Testis (tissue), 3 donors: ENCODE results near the gene HLCS. TPM values are rescaled to one million over a fixed set of nuclear protein-coding genes. Genes with fewer than 3 reads are reported as not detected.
"Not testable (repeated sequence)": the region's sequence is repeated elsewhere in the genome, so short reads cannot be mapped to it uniquely, and the experiment has no call there.

Experiments
- DNase-seq: peaks from one replicate; pipeline ENCODE4 v3.0.0-alpha.2; 2019
- H3K27ac ChIP-seq, 2 donors: fragments of 200-600 bp; sonication (generic); one replicate each; pipeline ENCODE4 v1.5.1; 2019
- H3K27me3 ChIP-seq: fragments of 200-600 bp; sonication (generic); one replicate; pipeline ENCODE4 v1.5.1; 2019
- H3K36me3 ChIP-seq: fragments of 200-600 bp; sonication (generic); one replicate; pipeline ENCODE4 v1.5.1; 2017; ENCODE audit warnings: low read depth; ENCODE audit errors: missing control alignments
- H3K4me1 ChIP-seq: fragments of 200-600 bp; sonication (generic); one replicate; pipeline ENCODE4 v1.5.1; 2019
- H3K4me3 ChIP-seq, 2 donors: fragments of 200-600 bp; sonication (generic); one replicate each; pipeline ENCODE4 v1.5.1; 2017 to 2019
- H3K9me3 ChIP-seq: fragments of 200-600 bp; sonication (generic); one replicate; pipeline ENCODE4 v1.5.1; 2017
- POLR2A ChIP-seq: fragments of 450-650 bp; IDR thresholded peaks from one replicate; pipeline ENCODE4 v1.6.1; 2017; ENCODE audit warnings: antibody characterized with exemption, mild to moderate bottlenecking, moderate library complexity
- WGBS, 2 donors: methylation state at CpG; one replicate each; pipeline ENCODE4 v1.1.5; 2018; 5-methylcytosine and 5-hydroxymethylcytosine counted together
- intact Hi-C: fragments of 100-400 bp; cut with DNase I; formaldehyde crosslinking; loops from one replicate; pipeline ENCODE4 v1.15.1; 2023; ENCODE audit warnings: low total_unique reads
- polyA plus RNA-seq: library from polyadenylated mRNA; stranded (reverse); fragments of 350-450 nt; fragmentation: Illumina TruSeq; extraction: RNeasy Lipid Tissue Mini Kit (QIAGEN cat#74804); gene quantifications from one replicate; pipeline ENCODE4 v1.2.3, GENCODE V29; 2014; ENCODE audit warnings: low read depth, low replicate concordance; ENCODE audit not compliant: insufficient read depth
- total RNA-seq, 2 donors: library from RNA; depleted of rRNA; stranded (reverse); fragments of >200 nt; gene quantifications; one replicate each; pipeline ENCODE4 v1.2.3, GENCODE V29; 2016
- TF ChIP-seq, protein P1 (sequence below), 3 experiments: fragments of 450-650 bp in 2 of 3; fragments of 200-600 bp in 1 of 3; sonication (generic) in 1 of 3; IDR thresholded peaks; one replicate each; pipeline ENCODE4 v1.5.1; 2016 to 2019; ENCODE audit warnings: antibody characterized with exemption in 3 of 3, mild to moderate bottlenecking in 2 of 3, moderate library complexity in 1 of 3

The HLCS gene
- total and polyA plus RNA-seq, 3 donors from 2014 or later = 19.5 to 38.1 (median 30.1) TPM

DNA sequence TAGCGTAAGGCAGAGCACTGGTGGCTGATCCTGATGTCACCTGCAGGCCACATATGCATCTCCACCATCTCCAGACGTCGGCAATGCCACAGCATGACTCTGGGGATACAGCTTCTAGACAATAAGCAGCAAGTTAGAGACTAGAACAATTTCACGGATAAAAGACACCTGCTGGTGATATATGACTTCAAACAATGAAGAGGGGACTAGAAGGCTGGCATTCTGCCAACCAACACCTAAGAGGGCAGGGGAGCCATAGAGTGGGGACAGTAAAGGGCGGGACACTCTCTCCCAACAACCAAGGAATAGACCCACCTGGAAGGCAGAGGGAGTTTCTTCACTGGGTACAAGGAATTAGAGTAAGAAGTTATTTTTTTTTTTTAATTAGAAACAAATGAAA is 140.8 kb downstream of the HLCS start:
- H3K4me1 ChIP-seq = no peaks in the 10 kb centered on the region
- no peaks in the 10 kb centered on the region for H3K27me3 ChIP-seq
- no peaks in the 10 kb centered on the region for H3K9me3 ChIP-seq
- H3K4me3 ChIP-seq = no peak overlapping the region
- no peak for TF ChIP-seq POLR2A
- TF ChIP-seq, protein P1, sequence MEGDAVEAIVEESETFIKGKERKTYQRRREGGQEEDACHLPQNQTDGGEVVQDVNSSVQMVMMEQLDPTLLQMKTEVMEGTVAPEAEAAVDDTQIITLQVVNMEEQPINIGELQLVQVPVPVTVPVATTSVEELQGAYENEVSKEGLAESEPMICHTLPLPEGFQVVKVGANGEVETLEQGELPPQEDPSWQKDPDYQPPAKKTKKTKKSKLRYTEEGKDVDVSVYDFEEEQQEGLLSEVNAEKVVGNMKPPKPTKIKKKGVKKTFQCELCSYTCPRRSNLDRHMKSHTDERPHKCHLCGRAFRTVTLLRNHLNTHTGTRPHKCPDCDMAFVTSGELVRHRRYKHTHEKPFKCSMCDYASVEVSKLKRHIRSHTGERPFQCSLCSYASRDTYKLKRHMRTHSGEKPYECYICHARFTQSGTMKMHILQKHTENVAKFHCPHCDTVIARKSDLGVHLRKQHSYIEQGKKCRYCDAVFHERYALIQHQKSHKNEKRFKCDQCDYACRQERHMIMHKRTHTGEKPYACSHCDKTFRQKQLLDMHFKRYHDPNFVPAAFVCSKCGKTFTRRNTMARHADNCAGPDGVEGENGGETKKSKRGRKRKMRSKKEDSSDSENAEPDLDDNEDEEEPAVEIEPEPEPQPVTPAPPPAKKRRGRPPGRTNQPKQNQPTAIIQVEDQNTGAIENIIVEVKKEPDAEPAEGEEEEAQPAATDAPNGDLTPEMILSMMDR (IDR thresholded peaks at IDR 0.05) = no peak
- WGBS, 2 donors = 86 to 98% methylated on average over 5 of the region's 5 CpGs
- no peak overlapping the region for H3K27ac ChIP-seq
- intact Hi-C loops = no loop called here
- DNase-seq = no peak
- no peaks in the 10 kb centered on the region for H3K36me3 ChIP-seq

DNA sequence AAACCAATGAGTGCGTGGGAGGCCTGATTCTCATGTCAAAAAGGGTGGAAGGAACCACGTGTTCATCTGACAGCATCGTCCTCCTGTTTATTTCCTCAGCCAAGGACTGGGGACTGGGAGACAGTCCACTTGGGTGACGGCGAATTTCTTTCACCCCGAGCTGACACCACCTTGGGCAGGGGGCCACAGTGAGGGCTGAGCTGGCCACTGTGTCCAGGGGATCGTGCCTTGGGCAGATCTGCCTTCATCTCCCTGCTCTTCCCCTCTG is 145.5 kb downstream of the HLCS start:
- intact Hi-C loops = no loop called here

DNA sequence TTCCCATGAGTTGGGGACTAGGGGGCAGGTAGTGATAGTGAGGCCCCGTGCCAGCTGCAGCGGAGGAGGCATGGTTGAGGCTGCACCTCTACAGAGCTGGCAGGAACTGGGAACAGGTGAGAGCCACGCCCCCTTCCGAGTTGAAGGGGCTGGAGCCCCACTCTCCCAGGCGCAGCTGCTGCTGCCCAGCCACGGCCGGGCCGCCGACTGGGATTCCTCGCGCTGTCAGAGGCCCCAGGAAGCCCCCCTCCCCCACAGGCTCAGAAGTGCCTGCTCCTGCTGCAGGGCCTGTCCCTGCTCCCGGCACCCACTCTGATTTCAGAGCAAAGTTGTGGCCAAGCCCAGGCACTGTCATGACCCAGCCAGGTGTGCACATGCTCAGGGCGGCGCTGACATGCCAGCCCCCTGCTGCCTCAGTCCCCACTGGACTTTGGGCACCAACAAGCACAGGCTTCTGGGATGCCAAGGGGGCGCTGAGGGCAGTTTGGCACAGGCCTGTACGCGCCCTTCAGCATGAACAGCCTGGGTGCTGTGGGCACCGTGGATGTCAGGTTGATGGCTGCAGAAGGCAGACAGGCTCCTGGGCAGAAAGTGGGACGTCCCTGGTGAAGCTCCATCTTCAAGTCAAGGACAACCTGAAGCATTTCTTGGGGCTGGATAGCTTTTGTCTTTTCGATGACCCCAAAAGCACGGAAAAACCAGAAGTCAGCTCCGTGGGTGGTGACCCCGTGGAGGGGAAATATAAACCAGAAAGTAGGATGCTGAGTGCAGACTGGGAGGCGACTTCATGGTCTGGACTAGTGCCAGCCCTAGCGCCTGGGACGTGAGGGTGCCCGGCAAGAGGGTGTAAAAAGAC is 146.1 kb downstream of the HLCS start:
- no peak for DNase-seq
- 63 to 81% methylated on average over 10 to 27 of the region's 27 CpGs for WGBS, 2 donors
- intact Hi-C loops = no loop called here
- no peak overlapping the region for H3K27ac ChIP-seq
- TF ChIP-seq, protein P1 (IDR thresholded peaks at IDR 0.05) = no peak
- no peak for TF ChIP-seq POLR2A
- no peaks in the 10 kb centered on the region for H3K27me3 ChIP-seq
- H3K9me3 ChIP-seq = no peaks in the 10 kb centered on the region
- no peaks in the 10 kb centered on the region for H3K36me3 ChIP-seq
- no peaks in the 10 kb centered on the region for H3K4me1 ChIP-seq
- H3K4me3 ChIP-seq = no peak overlapping the region

More for the DNA sequence above, 145.5 kb downstream of the HLCS start:
- Histone ChIP-seq H3K4me3 (no peak overlapping the region), H3K27me3 (no peaks in the 10 kb centered on the region), H3K9me3 (no peaks in the 10 kb centered on the region), H3K27ac (no peak overlapping the region), H3K4me1 (no peaks in the 10 kb centered on the region), H3K36me3 (no peaks in the 10 kb centered on the region)
- no peak for DNase-seq
- TF ChIP-seq, protein P1 (IDR thresholded peaks at IDR 0.05) = no peak
- TF ChIP-seq POLR2A = no peak
- WGBS, 2 donors = 60 to 77% methylated on average over 7 of the region's 7 CpGs

DNA sequence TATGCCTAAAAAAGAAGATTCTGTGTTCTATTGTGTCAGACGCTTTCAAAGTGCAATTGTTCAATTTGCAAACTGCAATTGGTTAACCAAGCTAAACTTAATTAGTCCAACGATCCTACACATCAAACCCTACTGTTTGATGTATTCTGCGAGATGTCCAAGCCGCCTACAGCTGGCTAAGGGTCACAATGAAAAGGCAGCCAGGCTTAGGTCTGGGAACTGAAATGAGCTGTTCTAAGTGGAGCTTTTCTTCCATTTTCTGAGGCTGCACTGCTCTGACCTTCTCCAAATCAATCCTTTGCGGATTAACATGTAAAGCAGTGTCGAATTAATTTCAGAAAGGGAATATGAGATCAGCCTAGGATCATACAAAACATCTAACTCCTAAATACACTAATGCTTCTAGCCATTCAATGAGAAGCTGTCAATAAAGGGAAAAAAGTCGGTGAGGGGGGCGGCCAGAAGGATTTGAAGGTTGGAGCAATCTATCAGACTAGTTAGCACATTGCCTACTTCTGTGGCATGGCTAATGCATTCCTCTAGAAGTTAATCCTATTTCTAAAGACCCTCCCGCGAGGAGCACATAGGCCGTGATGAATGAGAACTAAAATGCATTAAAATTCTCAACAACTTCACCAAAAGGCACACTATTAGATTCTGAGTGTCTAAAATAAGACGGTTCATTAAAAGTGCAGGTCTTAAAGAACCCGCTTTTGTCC is 148.6 kb downstream of the HLCS start:
- H3K27ac ChIP-seq = no peak overlapping the region
- H3K27me3 ChIP-seq = no peaks in the 10 kb centered on the region
- intact Hi-C loops = no loop called here
- no peaks in the 10 kb centered on the region for H3K9me3 ChIP-seq
- H3K4me3 ChIP-seq = no peak overlapping the region
- TF ChIP-seq POLR2A = no peak
- no peaks in the 10 kb centered on the region for H3K36me3 ChIP-seq
- 93 to 94% methylated on average over 13 of the region's 13 CpGs for WGBS, 2 donors
- no peaks in the 10 kb centered on the region for H3K4me1 ChIP-seq
- DNase-seq = no peak

DNA sequence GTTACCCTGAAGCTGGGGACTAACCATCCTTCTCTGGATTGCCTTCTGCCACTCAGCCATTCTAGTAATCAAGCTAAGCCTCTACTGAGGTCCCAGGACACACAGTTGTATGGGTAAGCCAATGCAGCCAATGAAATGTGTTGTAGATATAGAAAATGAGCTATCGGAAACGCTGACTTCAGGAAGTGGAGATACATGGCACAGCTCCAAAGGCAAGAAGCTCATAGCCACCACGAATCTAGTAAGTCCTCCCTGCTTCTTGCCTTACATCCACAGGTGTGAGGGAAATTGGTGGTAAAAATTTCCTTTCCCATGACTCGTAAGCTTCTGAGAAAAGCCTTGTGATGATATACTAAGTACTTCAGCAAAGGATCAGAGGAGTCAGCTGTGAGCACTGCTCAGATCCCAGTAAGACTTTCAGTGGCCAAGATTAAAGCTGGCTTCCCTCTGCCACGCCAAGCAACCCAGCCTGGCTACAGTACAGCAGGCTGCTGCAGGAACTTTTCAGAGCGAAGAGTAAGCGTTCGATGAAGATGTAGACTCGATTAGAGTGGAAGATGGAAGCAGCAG is 149.8 kb downstream of the HLCS start:
- DNase-seq = no peak
- intact Hi-C loops = no loop called here
- Histone ChIP-seq H3K9me3 (no peaks in the 10 kb centered on the region), H3K27me3 (no peaks in the 10 kb centered on the region), H3K36me3 (no peaks in the 10 kb centered on the region), H3K4me1 (no peaks in the 10 kb centered on the region), H3K4me3 (no peak overlapping the region), H3K27ac (no peak overlapping the region)
- 90 to 92% methylated on average over 9 of the region's 9 CpGs for WGBS, 2 donors
- TF ChIP-seq, protein P1 (IDR thresholded peaks at IDR 0.05) = no peak
- no peak for TF ChIP-seq POLR2A

DNA sequence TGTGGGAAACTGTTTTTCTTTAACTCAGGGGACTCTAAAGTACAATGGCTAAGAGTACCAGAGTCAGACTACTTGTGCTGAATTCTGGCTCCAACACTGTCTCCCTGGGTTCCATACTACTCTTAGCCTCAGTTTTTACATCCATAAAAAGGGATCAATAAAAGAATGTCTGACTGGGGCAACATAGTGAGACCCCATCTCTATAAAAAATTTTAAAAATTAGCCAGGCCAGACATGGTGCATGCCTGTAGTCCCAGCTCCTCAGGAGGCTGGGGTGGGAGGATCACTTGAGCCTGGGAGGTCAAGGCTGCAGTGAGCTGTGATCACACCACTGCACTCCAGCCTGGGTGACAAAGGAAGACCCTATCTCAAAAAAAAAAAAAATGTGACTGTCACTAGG is 150.4 kb downstream of the HLCS start:
- H3K9me3 ChIP-seq, H3K4me3 ChIP-seq, H3K27me3 ChIP-seq, H3K4me1 ChIP-seq, DNase-seq, H3K36me3 ChIP-seq, intact Hi-C loops, H3K27ac ChIP-seq: not testable (repeated sequence)
